GM12865 (cell line): ENCODE measurements around the gene ADARB1.

Experiments used
- DNase-seq: peaks from one replicate; pipeline ENCODE4 v3.0.0; 2010; ENCODE audit warnings: low read depth
- H3K4me3 ChIP-seq: 2 replicates; pipeline ENCODE4 v1.5.1; 2011; ENCODE audit warnings: mild to moderate bottlenecking, low read depth, low read length, control low read depth
- TF ChIP-seq, protein P1 (sequence below): IDR thresholded peaks from 2 replicates; pipeline ENCODE4 v1.5.1; 2011; ENCODE audit warnings: low read length, control low read depth, low read depth, inconsistent platforms; ENCODE audit not compliant: insufficient read depth; ENCODE audit errors: missing control alignments

ADARB1 gene

GRCh38 chr21:45160198-45160597 is 85.8 kb downstream of the ADARB1 start:
- no peak for DNase-seq
- no peak overlapping the region for H3K4me3 ChIP-seq
- TF ChIP-seq, protein P1, sequence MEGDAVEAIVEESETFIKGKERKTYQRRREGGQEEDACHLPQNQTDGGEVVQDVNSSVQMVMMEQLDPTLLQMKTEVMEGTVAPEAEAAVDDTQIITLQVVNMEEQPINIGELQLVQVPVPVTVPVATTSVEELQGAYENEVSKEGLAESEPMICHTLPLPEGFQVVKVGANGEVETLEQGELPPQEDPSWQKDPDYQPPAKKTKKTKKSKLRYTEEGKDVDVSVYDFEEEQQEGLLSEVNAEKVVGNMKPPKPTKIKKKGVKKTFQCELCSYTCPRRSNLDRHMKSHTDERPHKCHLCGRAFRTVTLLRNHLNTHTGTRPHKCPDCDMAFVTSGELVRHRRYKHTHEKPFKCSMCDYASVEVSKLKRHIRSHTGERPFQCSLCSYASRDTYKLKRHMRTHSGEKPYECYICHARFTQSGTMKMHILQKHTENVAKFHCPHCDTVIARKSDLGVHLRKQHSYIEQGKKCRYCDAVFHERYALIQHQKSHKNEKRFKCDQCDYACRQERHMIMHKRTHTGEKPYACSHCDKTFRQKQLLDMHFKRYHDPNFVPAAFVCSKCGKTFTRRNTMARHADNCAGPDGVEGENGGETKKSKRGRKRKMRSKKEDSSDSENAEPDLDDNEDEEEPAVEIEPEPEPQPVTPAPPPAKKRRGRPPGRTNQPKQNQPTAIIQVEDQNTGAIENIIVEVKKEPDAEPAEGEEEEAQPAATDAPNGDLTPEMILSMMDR = no peak

DNA sequence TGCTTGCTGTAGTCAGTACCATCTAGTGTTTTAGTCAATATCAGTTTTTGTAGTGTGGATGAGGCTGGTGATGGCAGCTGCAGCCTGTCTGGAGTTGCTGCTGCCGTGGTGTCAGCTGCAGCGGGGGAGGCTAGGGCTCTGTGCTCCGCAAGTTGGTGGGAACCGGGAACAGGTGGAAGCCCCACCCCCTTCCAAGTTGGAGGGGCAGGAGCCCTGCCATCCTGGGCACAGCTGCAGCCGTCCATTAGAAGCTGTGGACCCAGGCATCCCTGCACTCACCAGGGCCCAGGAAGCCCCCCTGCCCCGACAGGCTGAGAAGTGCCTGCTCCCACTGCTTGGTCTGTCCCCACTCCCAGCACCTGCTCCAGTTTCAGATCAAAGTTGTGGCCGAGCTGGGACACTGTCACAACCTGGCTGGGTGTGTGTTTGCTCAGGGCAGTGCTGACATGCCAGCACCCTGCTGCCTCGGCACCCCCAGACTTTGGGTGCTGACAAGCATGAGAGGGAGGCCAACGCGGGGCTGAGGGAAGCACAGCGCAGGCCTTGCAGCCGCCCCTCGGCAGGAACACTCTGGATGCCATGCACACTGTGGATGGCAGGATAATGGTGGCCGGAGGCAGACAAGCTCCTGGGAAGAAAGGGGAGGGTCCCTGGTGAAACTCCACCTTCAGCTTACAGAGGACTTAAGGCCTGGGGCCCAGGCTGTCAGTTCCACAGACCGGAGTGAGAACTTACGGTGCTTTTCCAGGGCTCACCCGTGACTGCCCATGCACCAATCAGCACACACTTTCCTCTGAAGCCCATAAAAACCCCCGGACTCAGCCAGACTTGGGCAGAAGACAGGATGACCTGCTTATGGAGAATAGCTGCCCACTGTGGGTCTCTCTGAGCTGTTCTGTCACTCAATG is 86.9 kb downstream of the ADARB1 start:
- DNase-seq = no peak
- TF ChIP-seq, protein P1 = no peak
- H3K4me3 ChIP-seq = no peak overlapping the region

DNA sequence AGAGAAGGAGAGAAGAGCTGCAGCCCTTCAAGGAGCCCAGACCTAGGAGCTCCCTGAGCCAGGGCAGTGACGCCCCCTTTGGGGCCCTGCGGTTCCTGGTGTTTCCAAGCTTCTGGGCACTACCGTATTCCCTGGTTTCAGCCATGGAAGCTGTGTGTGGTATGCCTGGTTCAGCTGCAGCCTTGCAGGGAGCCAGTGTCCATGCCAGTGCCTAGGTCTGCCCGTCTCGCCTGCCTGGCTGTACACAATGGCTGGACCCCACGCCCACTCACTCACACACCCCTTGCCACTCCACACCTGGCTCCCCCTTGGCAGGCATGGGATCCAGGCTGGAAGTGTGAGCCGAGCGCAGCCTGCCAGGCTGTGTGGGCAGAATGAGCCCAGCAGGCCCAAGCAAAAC is 87.7 kb downstream of the ADARB1 start:
- TF ChIP-seq, protein P1 = no peak
- no peak overlapping the region for H3K4me3 ChIP-seq
- DNase-seq = no peak

DNA sequence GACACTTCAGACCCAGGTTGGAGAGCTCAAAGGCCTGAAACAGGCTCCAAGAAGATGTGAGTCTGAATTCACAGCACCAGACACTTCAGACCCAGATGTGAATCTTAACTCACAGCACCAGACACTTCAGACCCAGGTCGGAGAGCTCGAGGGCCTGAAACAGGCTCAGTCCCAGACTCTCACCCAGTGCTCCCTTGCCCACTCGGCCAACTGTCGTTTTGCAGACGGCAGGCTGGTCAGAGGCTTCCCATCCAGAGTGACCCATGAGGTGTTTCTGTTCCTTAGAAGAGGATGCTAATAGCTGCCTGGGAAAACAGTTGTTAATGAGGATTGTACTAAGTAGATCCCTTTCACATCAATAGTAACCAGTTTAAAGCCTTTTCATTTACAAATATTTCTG is 88.4 kb downstream of the ADARB1 start:
- DNase-seq = no peak
- H3K4me3 ChIP-seq = no peak overlapping the region
- TF ChIP-seq, protein P1 = no peak

GRCh38 chr21:45163413-45164123 is 89.2 kb downstream of the ADARB1 start:
- no peak for DNase-seq
- no peak overlapping the region for H3K4me3 ChIP-seq
- TF ChIP-seq, protein P1 = no peak

DNA sequence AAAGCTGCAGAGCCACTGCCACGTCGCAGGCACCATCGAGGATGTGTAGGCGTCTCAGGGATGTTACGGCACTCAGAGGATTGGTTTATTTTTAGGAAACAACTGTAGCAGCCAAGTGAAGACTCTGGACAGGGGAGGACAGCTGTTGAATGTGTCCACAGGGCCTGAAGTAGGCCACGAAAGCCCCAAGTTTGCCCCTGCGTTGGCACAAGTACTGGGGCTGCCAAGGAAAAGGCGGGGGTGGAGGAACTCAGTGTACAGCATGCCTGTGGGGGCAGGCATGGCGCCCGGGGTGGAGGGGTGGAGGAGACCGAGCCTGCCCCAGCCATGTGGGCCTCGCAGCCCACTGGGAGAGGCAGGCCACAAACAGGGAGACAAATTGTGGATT is 89.7 kb downstream of the ADARB1 start:
- H3K4me3 ChIP-seq = no peak overlapping the region
- TF ChIP-seq, protein P1 = no peak
- no peak for DNase-seq

GRCh38 chr21:45164838-45165237 is 90.5 kb downstream of the ADARB1 start:
- TF ChIP-seq, protein P1 = no peak
- H3K4me3 ChIP-seq = no peak overlapping the region
- DNase-seq = no peak
